ENCODE data around the gene UNKL. TPM values are rescaled to one million over a fixed set of nuclear protein-coding genes. Genes with fewer than 3 reads are reported as not detected.

UNKL gene
- total and polyA plus RNA-seq, 2 experiments from 2014 or later, result 16.5 to 35.7 TPM

DNA sequence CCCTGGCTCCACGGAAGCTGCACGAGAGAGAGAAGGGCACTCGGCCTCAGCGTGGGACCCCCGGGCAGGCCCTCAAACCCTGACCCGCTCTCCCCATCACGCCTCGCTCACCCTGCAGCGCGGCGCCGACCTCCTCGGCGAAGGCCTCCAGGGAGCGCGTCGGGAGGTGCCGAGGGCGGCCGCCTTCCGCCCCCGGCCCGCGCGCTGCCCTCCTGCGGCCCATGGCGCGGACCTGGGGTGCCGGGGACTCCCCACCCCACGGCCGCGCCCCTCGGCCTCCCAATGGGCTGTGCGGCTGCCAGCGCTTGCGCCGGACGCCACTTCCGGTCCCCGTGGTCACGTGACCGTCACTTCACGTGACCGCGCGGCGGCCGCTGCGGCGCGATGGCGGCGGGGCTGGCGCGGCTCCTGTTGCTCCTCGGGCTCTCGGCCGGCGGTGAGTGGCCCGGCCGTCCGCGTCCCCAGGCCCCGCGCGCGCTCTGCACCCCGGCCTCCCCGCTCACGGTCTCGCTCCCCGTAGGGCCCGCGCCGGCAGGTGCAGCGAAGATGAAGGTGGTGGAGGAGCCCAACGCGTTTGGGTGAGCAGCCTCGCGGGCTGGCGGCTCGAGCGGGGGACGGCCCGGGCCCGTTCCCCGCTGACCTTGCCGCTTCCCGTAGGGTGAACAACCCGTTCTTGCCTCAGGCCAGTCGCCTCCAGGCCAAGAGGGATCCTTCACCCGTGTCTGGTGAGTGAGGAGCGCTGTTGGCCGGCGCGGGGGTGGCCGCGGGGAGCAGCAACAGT, 62.7 kb downstream of the UNKL start, which contains the start of the genes GNPTG and TSR3:
Gene GNPTG, plus strand, starts transcription at position 350 of the 781 bp plus-strand sequence. Its CDS starts 35 bp downstream, at position 385.
Gene TSR3, minus strand, starts transcription at position 297 of the 781 bp plus-strand sequence. Its CDS starts 74 bp downstream, at position 223.
- peak within 1 kb of the TSS; percentile 8 for H3K27ac ChIP-seq

DNA sequence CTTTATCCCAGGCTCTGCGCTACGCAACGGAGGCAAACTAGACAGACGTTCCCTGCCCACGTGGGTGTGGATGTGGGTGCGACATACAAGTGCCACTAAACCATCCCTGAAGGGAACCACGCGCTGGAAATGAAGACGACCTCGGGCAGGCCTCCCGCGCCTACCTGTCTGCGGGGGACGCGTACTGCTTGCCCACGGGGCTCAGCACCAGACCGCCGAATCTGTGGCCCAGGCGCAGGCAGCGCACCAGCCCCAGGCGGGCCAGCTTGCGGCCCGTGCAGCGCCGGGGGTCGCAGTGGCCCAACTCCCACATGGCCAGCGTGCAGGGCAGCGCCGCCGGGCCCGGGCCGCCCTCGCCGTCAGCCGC, 63.3 kb downstream of the UNKL start:
- Histone ChIP-seq H3K4me3 (peak overlapping the region; percentile 100), H3K27ac (no peak overlapping the region), H3K4me1 (ENCODE audit: low read depth) (peaks cover 6% of the 10 kb centered on the region), H3K36me3 (peaks cover 19% of the 10 kb centered on the region), H3K9me3 (ENCODE audit: low read depth) (no peaks in the 10 kb centered on the region), H3K27me3 (no peaks in the 10 kb centered on the region)
- DNase-seq (ENCODE audit: low read depth in 1 of 2, low spot score in 1 of 2), result no peak
- TF ChIP-seq, protein P1, sequence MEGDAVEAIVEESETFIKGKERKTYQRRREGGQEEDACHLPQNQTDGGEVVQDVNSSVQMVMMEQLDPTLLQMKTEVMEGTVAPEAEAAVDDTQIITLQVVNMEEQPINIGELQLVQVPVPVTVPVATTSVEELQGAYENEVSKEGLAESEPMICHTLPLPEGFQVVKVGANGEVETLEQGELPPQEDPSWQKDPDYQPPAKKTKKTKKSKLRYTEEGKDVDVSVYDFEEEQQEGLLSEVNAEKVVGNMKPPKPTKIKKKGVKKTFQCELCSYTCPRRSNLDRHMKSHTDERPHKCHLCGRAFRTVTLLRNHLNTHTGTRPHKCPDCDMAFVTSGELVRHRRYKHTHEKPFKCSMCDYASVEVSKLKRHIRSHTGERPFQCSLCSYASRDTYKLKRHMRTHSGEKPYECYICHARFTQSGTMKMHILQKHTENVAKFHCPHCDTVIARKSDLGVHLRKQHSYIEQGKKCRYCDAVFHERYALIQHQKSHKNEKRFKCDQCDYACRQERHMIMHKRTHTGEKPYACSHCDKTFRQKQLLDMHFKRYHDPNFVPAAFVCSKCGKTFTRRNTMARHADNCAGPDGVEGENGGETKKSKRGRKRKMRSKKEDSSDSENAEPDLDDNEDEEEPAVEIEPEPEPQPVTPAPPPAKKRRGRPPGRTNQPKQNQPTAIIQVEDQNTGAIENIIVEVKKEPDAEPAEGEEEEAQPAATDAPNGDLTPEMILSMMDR (IDR thresholded peaks at IDR 0.05; ENCODE audit: low read depth, low read length), result no peak

More for the DNA sequence above, 62.7 kb downstream of the UNKL start, which contains the start of the genes GNPTG and TSR3:
- Histone ChIP-seq H3K27me3 (no peaks in the 10 kb centered on the region), H3K4me3 (peak within 1 kb of the TSS; percentile 100), H3K36me3 (peaks cover 19% of the 10 kb centered on the region), H3K9me3 (ENCODE audit: low read depth) (no peaks in the 10 kb centered on the region), H3K4me1 (ENCODE audit: low read depth) (peaks cover 6% of the 10 kb centered on the region)
- DNase-seq (ENCODE audit: low read depth in 1 of 2, low spot score in 1 of 2), result peak; percentile 90 to 93
- TF ChIP-seq, protein P1 (IDR thresholded peaks at IDR 0.05; ENCODE audit: low read depth, low read length), result no peak

DNA sequence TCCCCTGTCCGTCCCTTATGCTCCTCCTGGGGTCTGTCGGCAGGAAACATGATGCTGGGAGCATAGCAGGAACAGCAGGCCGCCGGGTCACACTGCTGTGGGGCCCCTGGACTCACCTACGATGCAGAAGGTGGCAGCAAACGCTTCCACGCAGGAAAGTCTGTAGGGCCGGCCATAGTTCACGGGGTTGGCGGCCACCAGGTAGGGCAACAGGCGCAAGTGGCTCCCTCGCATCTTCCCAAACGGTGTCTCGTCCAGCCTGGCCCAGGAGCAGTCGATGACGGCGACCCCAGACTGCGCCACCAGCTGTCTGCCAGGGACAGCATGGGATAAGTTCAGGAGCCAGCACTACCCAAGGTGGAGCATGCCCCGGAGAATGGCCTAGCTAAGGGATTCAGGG, 63.8 kb downstream of the UNKL start:
- no peaks in the 10 kb centered on the region for H3K27me3 ChIP-seq
- no peak for DNase-seq (ENCODE audit: low read depth in 1 of 2, low spot score in 1 of 2)
- no peak overlapping the region for H3K27ac ChIP-seq
- TF ChIP-seq, protein P1 (IDR thresholded peaks at IDR 0.05; ENCODE audit: low read depth, low read length), result no peak
- H3K36me3 ChIP-seq, result peaks cover 19% of the 10 kb centered on the region
- no peaks in the 10 kb centered on the region for H3K9me3 ChIP-seq (ENCODE audit: low read depth)
- H3K4me1 ChIP-seq (ENCODE audit: low read depth), result peaks cover 6% of the 10 kb centered on the region
- peak overlapping the region; percentile 100 for H3K4me3 ChIP-seq

DNA sequence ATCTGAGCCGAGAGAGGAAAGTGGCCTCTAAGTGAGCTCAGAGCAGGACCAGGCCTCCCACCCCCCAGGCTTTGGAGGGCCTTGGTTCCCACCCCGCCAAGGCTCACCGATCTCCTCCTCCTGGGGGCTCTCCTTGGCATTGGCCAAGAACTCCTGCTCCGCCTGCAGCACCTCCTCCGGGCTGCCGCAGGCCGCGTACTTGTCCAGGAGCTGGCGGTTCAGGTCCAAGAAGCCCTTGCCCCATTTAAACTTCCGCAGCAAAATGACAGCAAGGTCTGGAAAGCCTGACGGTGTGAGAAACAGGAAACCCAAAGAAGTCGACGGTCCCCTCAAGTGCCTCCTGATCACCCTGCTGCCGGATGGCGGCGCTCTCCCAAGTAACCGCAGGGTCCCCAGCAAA, 64.6 kb downstream of the UNKL start:
- Histone ChIP-seq H3K4me1 (ENCODE audit: low read depth) (peaks cover 6% of the 10 kb centered on the region), H3K27ac (no peak overlapping the region), H3K36me3 (peaks cover 19% of the 10 kb centered on the region), H3K4me3 (no peak overlapping the region), H3K27me3 (no peaks in the 10 kb centered on the region), H3K9me3 (ENCODE audit: low read depth) (no peaks in the 10 kb centered on the region)
- DNase-seq (ENCODE audit: low read depth in 1 of 2, low spot score in 1 of 2), result no peak
- TF ChIP-seq, protein P1 (IDR thresholded peaks at IDR 0.05; ENCODE audit: low read depth, low read length), result no peak

DNA sequence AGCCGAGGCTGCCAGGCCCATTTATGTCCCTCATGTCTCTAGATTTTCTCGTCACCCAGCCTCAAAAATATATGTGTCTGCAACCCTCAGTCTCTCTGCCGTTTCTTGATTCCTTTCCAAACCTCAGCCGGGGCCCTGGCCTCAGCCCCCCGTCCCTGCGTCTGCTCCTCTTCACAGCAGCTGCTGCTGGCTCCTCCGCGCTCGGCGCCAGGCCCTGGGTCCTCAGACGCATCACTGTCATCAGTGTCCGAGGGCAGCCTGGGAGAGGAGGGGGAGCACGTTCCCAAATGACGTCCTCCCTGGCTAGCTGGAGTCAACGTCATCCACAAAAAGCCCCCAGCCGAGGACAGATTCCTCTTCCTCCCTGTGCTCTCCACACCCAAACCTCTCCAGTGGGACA, 65.2 kb downstream of the UNKL start:
- no peak for DNase-seq (ENCODE audit: low read depth in 1 of 2, low spot score in 1 of 2)
- H3K27ac ChIP-seq, result no peak overlapping the region
- H3K9me3 ChIP-seq (ENCODE audit: low read depth), result no peaks in the 10 kb centered on the region
- no peaks in the 10 kb centered on the region for H3K27me3 ChIP-seq
- TF ChIP-seq, protein P1 (IDR thresholded peaks at IDR 0.05; ENCODE audit: low read depth, low read length), result no peak
- H3K36me3 ChIP-seq, result peaks cover 19% of the 10 kb centered on the region
- peaks cover 6% of the 10 kb centered on the region for H3K4me1 ChIP-seq (ENCODE audit: low read depth)
- H3K4me3 ChIP-seq, result no peak overlapping the region

Data from cardiac muscle cell (in vitro differentiated cells and primary cell).